HG03066 (cell line): ENCODE measurements around the gene CROCC.
"Not testable (repeated sequence)": the region's sequence is repeated elsewhere in the genome, so short reads cannot be mapped to it uniquely, and the experiment has no call there.

ENCODE experiments used
- ATAC-seq: cut with Tn5 transposase; IDR thresholded peaks from one replicate; pipeline ENCODE4 v1.9.1; 2021; ENCODE audit warnings: low read depth; ENCODE audit not compliant: unreplicated experiment

CROCC gene

GRCh38 chr1:16921391-16922185 lies at the start of gene CROCC:
Gene CROCC, plus strand, starts transcription at chr1:16921931. Its CDS starts 88 bp downstream, at chr1:16922019.
- ATAC-seq, result no peak

GRCh38 chr1:16872152-16873075 lies 49.3 kb upstream of the CROCC start:
- not testable (repeated sequence) for ATAC-seq

- not testable (repeated sequence) for ATAC-seq
Observed at GRCh38 chr1:16873076-16873879, 48.5 kb upstream of the CROCC start.

- ATAC-seq, result not testable (repeated sequence)
Observed at GRCh38 chr1:16874968-16875765, 46.6 kb upstream of the CROCC start.

GRCh38 chr1:16881742-16882141 lies 40.0 kb upstream of the CROCC start:
- not testable (repeated sequence) for ATAC-seq

- no peak for ATAC-seq
Observed at GRCh38 chr1:16882986-16883385, 38.7 kb upstream of the CROCC start.

GRCh38 chr1:16884487-16884886 lies 37.2 kb upstream of the CROCC start:
- ATAC-seq, result not testable (repeated sequence)

- ATAC-seq, result no peak
Observed at GRCh38 chr1:16886860-16887605, 34.7 kb upstream of the CROCC start.

- ATAC-seq, result no peak
Observed at GRCh38 chr1:16888860-16889816, 32.6 kb upstream of the CROCC start.

GRCh38 chr1:16890539-16891021 lies 31.2 kb upstream of the CROCC start:
- ATAC-seq, result not testable (repeated sequence)

- not testable (repeated sequence) for ATAC-seq
Observed at GRCh38 chr1:16891057-16891456, 30.7 kb upstream of the CROCC start.

GRCh38 chr1:16892978-16893525 lies 28.7 kb upstream of the CROCC start:
- ATAC-seq, result not testable (repeated sequence)

- ATAC-seq, result not testable (repeated sequence)
Observed at GRCh38 chr1:16893796-16894195, 27.9 kb upstream of the CROCC start.

- not testable (repeated sequence) for ATAC-seq
Observed at GRCh38 chr1:16894338-16894737, 27.4 kb upstream of the CROCC start.

- ATAC-seq, result not testable (repeated sequence)
Observed at GRCh38 chr1:16895233-16895597, 26.5 kb upstream of the CROCC start.

- peak; percentile 99 for ATAC-seq
Observed at GRCh38 chr1:16895598-16896315, 26.0 kb upstream of the CROCC start, which contains the start of gene RNU1-2. Gene RNU1-2, plus strand, starts transcription at chr1:16895980.
